Tibial nerve (tissue), 4 donors: ENCODE results near the gene CHD2. TPM values are rescaled to one million over a fixed set of nuclear protein-coding genes. Genes with fewer than 3 reads are reported as not detected.
"Not testable (repeated sequence)": the region's sequence is repeated elsewhere in the genome, so short reads cannot be mapped to it uniquely, and the experiment has no call there.

ENCODE experiments used
- DNase-seq, 2 donors: peaks; one replicate each; pipeline ENCODE4 v3.0.0-alpha.2; 2019; ENCODE audit warnings: low spot score in 2 of 2
- H3K27ac ChIP-seq, 4 donors: fragments of 200-600 bp; sonication (generic) in 3 of 4; one replicate each; pipeline ENCODE4 v1.5.1; 2017 to 2019; ENCODE audit warnings: mild to moderate bottlenecking in 1 of 4
- H3K27me3 ChIP-seq, 2 donors: fragments of 200-600 bp; sonication (generic) in 1 of 2; one replicate each; pipeline versions ENCODE4 v1.5.1 to v1.6.0; 2017 to 2019
- H3K36me3 ChIP-seq, 3 donors: fragments of 200-600 bp; sonication (generic); one replicate each; pipeline ENCODE4 v1.5.1; 2018 to 2019
- H3K4me1 ChIP-seq, 4 donors: fragments of 200-600 bp; sonication (generic) in 3 of 4; one replicate each; pipeline ENCODE4 v1.5.1; 2017 to 2019
- H3K4me3 ChIP-seq, 4 donors: fragments of 200-600 bp; sonication (generic) in 3 of 4; one replicate each; pipeline ENCODE4 v1.5.1; 2017 to 2019; ENCODE audit warnings: mild to moderate bottlenecking in 1 of 4, moderate library complexity in 1 of 4
- H3K9me3 ChIP-seq, 4 donors: fragments of 200-600 bp; sonication (generic) in 3 of 4; one replicate each; pipeline ENCODE4 v1.5.1; 2017 to 2019
- EP300 ChIP-seq, 2 donors: sonication (generic); formaldehyde crosslinking; IDR thresholded peaks; one replicate each; pipeline ENCODE4 v1.6.1; 2017; ENCODE audit warnings: antibody characterized with exemption in 2 of 2, mild to moderate bottlenecking in 1 of 2
- POLR2A ChIP-seq, 2 donors: fragments of 450-650 bp; IDR thresholded peaks; one replicate each; pipeline ENCODE4 v1.6.1; 2017; ENCODE audit warnings: antibody characterized with exemption in 2 of 2, mild to moderate bottlenecking in 2 of 2, moderate library complexity in 2 of 2
- WGBS, 2 donors: methylation state at CpG; one replicate each; pipeline ENCODE4 v1.1.5; 2018; 5-methylcytosine and 5-hydroxymethylcytosine counted together
- total RNA-seq, 4 donors: library from RNA; depleted of rRNA; stranded (reverse); fragments of >200 nt; gene quantifications; one replicate each; pipeline ENCODE4 v1.1.0, GENCODE V29; 2016
- TF ChIP-seq, protein P1 (sequence below), 5 experiments: fragments of 200-600 bp in 3 of 5; fragments of 450-650 bp in 2 of 5; sonication (generic) in 3 of 5; IDR thresholded peaks; one replicate each; pipeline ENCODE4 v1.5.1; 2016 to 2019; ENCODE audit warnings: antibody characterized with exemption in 5 of 5, mild to moderate bottlenecking in 3 of 5, moderate library complexity in 2 of 5

CHD2 gene
- total RNA-seq, 4 donors from 2014 or later, result 96.5 to 133 (median 102) TPM

DNA sequence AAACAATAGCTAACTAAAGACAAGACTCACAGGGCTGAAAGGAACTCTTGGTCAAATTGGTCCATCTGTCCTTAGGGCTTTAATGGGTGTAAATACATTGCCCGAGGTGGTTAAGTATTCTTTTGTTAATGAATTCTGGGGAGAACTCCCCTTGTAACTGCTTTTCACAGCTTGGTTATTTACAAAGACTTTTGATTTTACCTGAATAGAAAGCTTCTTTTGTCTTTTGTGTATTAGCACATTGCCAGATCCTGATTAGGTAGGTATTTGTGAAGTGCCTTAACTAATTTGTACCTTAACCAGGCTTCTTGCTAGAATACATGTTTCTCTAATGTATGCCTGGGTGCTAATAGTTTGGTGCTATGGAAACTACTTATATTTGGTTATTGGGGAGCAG, 14.0 kb downstream of the CHD2 start:
- H3K36me3 ChIP-seq, result no peaks in the 10 kb centered on the region
- TF ChIP-seq, protein P1, sequence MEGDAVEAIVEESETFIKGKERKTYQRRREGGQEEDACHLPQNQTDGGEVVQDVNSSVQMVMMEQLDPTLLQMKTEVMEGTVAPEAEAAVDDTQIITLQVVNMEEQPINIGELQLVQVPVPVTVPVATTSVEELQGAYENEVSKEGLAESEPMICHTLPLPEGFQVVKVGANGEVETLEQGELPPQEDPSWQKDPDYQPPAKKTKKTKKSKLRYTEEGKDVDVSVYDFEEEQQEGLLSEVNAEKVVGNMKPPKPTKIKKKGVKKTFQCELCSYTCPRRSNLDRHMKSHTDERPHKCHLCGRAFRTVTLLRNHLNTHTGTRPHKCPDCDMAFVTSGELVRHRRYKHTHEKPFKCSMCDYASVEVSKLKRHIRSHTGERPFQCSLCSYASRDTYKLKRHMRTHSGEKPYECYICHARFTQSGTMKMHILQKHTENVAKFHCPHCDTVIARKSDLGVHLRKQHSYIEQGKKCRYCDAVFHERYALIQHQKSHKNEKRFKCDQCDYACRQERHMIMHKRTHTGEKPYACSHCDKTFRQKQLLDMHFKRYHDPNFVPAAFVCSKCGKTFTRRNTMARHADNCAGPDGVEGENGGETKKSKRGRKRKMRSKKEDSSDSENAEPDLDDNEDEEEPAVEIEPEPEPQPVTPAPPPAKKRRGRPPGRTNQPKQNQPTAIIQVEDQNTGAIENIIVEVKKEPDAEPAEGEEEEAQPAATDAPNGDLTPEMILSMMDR (IDR thresholded peaks at IDR 0.05), result no peak
- TF ChIP-seq EP300 (IDR thresholded peaks at IDR 0.05) (no peak), POLR2A (IDR thresholded peaks at IDR 0.05) (no peak)
- peak overlapping the region; percentile 28 to 98 (median 60) for H3K27ac ChIP-seq
- no peaks in the 10 kb centered on the region for H3K9me3 ChIP-seq
- no peak overlapping the region for H3K4me3 ChIP-seq
- H3K4me1 ChIP-seq, result peaks cover 0 to 94% (median 79%) of the 10 kb centered on the region in 4 donors
- H3K27me3 ChIP-seq, result no peaks in the 10 kb centered on the region
- 33 to 42% methylated on average over 1 of the region's 1 CpG for WGBS, 2 donors
- DNase-seq, result no peak

DNA sequence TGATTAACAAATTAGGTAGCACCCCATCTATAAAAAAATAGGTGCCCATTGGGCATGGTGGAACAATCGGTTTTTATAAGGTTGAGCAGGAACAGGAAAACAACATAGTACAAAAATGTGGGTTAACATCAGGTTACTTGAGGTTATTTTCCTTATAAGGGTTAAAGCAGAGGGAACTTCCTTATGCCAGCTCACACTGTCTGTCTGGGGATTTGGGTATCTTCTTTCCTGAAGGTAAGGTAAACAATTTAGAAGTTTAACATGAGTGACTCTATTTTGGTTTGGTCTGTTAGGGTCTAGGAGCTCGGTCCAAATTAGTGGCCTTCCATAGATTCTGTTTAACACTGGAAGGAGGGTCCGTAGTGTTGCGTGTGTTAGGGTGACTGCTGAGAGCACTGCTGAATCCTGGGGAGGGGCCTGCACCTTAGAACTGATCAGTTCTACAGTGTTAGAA, 14.7 kb downstream of the CHD2 start:
- no peak for DNase-seq
- Histone ChIP-seq H3K27me3 (no peaks in the 10 kb centered on the region), H3K27ac (peak overlapping the region; percentile 28 to 98 (median 60)), H3K4me3 (no peak overlapping the region), H3K36me3 (no peaks in the 10 kb centered on the region), H3K4me1 (peaks cover 0 to 94% (median 76%) of the 10 kb centered on the region in 4 donors), H3K9me3 (no peaks in the 10 kb centered on the region)
- 63 to 67% methylated on average over 4 of the region's 4 CpGs for WGBS, 2 donors
- TF ChIP-seq, protein P1 (IDR thresholded peaks at IDR 0.05), result no peak
- TF ChIP-seq POLR2A (IDR thresholded peaks at IDR 0.05), result no peak
- no peak for TF ChIP-seq EP300 (IDR thresholded peaks at IDR 0.05)

DNA sequence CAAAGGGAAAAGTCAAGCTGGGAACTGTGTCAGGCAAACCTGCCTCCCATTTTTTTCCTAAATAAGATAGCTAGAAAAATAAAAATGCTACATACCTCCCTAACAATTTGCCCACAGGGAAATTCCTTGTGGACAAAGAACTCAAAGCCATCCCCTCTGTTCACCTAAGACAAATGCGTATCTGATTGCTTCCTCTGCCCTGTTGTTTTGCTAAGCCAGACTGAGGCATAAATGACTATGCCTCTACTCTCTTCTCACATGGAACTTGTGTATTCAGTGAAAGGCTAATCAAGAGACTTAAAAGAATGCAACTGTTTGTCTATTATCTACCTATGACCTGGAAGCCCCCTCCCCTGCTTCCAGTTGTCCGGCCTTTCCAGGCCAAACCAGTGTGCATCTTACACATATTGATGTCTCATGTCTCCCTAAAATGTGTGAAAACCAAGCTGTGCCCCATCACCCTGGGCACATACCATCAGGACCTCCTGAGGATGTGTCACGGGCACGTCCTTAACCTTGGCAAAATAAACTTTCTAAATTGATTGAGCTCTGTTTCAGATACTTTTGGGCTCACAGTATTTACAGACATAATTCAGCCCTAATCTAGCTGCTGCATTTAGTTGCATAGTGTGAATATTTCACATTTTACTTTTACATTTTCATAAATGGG, 15.8 kb downstream of the CHD2 start:
- Histone ChIP-seq H3K4me3 (no peak overlapping the region), H3K27me3 (no peaks in the 10 kb centered on the region), H3K36me3 (no peaks in the 10 kb centered on the region), H3K9me3 (no peaks in the 10 kb centered on the region), H3K27ac (peak overlapping the region in 3 of 4 donors; percentile 17 to 98 (median 89)), H3K4me1 (peaks cover 0 to 94% (median 70%) of the 10 kb centered on the region in 4 donors)
- no peak for DNase-seq
- WGBS, 2 donors, result 78 to 79% methylated on average over 4 of the region's 4 CpGs
- no peak for TF ChIP-seq EP300 (IDR thresholded peaks at IDR 0.05)
- TF ChIP-seq, protein P1 (IDR thresholded peaks at IDR 0.05), result no peak
- no peak for TF ChIP-seq POLR2A (IDR thresholded peaks at IDR 0.05)

DNA sequence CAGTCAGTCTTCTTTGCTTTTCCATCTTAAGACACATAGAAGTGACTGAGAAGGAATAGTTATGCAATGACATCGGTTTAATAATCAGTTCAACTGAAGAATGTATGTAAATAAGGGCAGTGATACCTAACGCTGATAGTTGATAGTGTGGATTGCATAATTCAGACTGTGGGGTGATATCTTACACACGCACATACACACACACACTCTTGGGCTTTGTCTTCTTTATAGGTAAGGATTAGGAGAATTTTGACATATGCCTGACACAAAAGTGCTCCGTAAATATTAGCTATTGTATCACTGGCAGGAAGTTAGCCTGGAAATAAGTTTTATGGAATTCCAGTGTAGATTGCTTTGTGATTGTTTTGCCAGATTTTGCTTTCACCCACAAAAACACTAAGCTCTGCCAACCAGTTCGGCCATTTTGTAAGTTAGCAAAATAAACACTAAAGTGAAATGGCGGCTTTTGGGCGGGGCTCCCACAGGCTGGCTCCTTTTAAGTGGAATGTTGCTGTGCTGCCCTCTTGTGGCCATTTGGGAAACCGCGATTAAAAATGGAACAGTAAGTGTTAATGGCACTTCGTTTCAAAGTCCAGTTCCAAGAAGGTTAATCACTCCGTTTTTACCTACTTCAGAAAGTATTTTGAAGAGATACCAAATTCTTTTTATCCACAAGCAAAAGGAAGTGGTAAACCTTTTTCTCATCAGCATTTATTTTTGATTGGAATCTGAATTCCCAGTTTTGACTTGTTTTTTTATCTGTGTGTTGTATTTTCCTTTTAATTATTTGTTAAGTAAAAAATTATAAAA, 17.7 kb downstream of the CHD2 start:
- H3K9me3 ChIP-seq, result no peaks in the 10 kb centered on the region
- DNase-seq, result peak; percentile 98 to 100
- peak overlapping the region in 1 of 4 donors; percentile 25 for H3K4me3 ChIP-seq
- no peaks in the 10 kb centered on the region for H3K27me3 ChIP-seq
- peaks cover 0 to 94% (median 66%) of the 10 kb centered on the region in 4 donors for H3K4me1 ChIP-seq
- WGBS, 2 donors, result 24% methylated on average over 11 of the region's 11 CpGs
- no peaks in the 10 kb centered on the region for H3K36me3 ChIP-seq
- peak overlapping the region; percentile 79 to 90 (median 86) for H3K27ac ChIP-seq
- TF ChIP-seq, protein P1 (IDR thresholded peaks at IDR 0.05), result peak; percentile 85 to 97 (median 90)
- TF ChIP-seq POLR2A (IDR thresholded peaks at IDR 0.05) (no peak), EP300 (IDR thresholded peaks at IDR 0.05) (peak; percentile 85 to 94)

DNA sequence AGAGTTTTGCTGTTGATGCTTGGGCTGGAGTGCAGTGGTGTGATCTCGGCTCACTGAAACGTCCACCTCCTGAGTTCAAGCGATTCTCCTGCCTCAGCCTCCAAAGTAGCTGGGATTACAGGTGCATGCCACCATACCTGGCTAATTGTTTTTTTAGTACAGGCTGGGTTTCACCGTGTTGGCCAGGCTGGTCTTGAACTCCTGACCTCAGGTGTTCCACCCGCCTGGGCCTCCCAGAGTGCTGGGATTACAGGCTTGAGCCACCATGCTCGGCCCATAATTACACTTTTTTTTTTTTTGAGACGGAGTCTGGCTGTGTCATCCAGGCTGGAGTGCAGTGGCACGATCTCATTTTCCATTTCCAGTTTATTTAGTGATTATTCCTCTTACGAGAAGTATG, 18.8 kb downstream of the CHD2 start:
- Histone ChIP-seq H3K27ac (peak overlapping the region in 2 of 4 donors; percentile 89 to 90), H3K4me1 (peaks cover 0 to 95% (median 59%) of the 10 kb centered on the region in 4 donors)
- not testable (repeated sequence) for H3K27me3 ChIP-seq, H3K9me3 ChIP-seq, H3K4me3 ChIP-seq, DNase-seq, H3K36me3 ChIP-seq
- WGBS, 2 donors, result 60 to 68% methylated on average over 9 of the region's 9 CpGs
